ENCODE measurements around the gene RAET1G. TPM values are rescaled to one million over a fixed set of nuclear protein-coding genes. Genes with fewer than 3 reads are reported as not detected.

Gene RAET1G
- total RNA-seq, 3 donors from 2014 or later (not counting 1 experiment from before 2014, with no cell fraction given): 0.43 TPM; not detected in 2

DNA sequence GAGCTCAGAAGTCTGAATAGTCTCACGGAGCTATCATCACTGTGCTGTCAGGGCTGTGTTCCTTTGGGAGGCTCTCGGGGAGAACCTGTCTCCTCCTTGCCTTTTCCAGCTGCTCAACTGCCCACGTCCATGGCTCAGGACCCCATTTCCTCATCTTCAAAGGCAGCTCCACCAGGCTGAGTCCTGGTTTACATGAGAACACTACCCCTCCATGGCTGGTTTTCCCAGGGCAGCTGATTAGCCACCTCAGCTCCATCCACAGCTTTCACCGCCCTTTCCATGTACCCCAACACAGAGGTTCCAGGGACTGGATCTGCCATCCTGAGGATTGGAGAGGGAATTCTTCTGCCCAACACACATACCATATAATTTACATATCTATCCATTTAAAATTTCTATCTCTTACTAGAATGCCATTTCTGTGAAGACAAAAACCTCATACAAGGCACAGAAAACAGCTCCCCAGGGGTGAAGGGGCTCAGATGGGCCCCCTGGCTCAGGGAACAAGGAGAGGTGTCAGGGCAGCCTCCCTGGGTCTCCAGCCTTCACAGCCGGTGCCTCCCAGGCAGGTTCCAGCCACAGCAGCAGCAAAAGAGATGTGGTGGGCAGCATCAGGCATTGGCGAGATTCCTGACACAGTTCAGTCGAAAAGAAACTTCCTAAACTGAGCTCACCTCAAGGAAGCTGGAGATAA is 22.8 kb downstream of the RAET1G start:
- H3K4me3 ChIP-seq (ENCODE audit: low read length): no peak overlapping the region
- intact Hi-C loops (cut with micrococcal nuclease): no loop called here
- Mint-ChIP-seq H3K4me3 (no peak overlapping the region), H3K9me3 (no peaks in the 10 kb centered on the region), H3K27ac (no peak overlapping the region), H3K27me3 (ENCODE audit: low read depth in 2 of 2) (peaks cover 9 to 10% of the 10 kb centered on the region in 2 donors), H3K36me3 (no peaks in the 10 kb centered on the region), H3K4me1 (peaks cover 0 to 6% of the 10 kb centered on the region in 2 donors)
- H3K36me3 ChIP-seq (ENCODE audit: control insufficient read depth, insufficient read depth, low read length): no peaks in the 10 kb centered on the region
- H3K4me1 ChIP-seq (ENCODE audit: control insufficient read depth, insufficient read depth, low read length): no peaks in the 10 kb centered on the region
- no peaks in the 10 kb centered on the region for H3K27me3 ChIP-seq (ENCODE audit: control insufficient read depth, insufficient read depth, low read length)
- ATAC-seq (no peak), DNase-seq (no peak)
- 82% methylated on average over 7 of the region's 7 CpGs for WGBS (ENCODE audit: insufficient coverage)
- no peak overlapping the region for H3K27ac ChIP-seq (ENCODE audit: low read length)
- H3K9me3 ChIP-seq (ENCODE audit: control insufficient read depth, insufficient read depth, low read length): no peaks in the 10 kb centered on the region
- TF ChIP-seq, protein P1, sequence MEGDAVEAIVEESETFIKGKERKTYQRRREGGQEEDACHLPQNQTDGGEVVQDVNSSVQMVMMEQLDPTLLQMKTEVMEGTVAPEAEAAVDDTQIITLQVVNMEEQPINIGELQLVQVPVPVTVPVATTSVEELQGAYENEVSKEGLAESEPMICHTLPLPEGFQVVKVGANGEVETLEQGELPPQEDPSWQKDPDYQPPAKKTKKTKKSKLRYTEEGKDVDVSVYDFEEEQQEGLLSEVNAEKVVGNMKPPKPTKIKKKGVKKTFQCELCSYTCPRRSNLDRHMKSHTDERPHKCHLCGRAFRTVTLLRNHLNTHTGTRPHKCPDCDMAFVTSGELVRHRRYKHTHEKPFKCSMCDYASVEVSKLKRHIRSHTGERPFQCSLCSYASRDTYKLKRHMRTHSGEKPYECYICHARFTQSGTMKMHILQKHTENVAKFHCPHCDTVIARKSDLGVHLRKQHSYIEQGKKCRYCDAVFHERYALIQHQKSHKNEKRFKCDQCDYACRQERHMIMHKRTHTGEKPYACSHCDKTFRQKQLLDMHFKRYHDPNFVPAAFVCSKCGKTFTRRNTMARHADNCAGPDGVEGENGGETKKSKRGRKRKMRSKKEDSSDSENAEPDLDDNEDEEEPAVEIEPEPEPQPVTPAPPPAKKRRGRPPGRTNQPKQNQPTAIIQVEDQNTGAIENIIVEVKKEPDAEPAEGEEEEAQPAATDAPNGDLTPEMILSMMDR (IDR thresholded peaks at IDR 0.05): no peak

DNA sequence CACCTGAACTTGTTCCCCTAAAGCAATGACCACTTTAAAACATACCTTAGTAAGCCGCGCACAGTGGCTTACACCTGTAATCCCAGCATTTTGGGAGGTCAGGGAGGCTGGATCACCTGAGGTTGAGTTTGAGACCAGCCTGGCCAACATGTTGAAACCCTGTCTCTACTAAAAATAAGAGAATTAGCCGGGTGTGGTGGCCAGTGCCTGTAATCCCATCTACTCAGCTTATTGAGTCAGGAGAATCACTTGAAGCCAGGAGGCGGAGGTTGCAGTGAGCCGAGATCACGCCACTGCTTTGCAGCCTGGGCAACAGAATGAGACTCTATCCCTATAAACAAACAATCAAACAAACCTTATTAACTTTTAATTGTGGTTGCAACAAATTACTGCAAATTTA is 23.4 kb downstream of the RAET1G start:
- Mint-ChIP-seq H3K9me3 (no peaks in the 10 kb centered on the region), H3K36me3 (no peaks in the 10 kb centered on the region), H3K27me3 (ENCODE audit: low read depth in 2 of 2) (peaks cover 10% of the 10 kb centered on the region in 2 donors), H3K4me1 (peaks cover 0 to 6% of the 10 kb centered on the region in 2 donors), H3K27ac (no peak overlapping the region), H3K4me3 (no peak overlapping the region)
- intact Hi-C loops (cut with micrococcal nuclease): no loop called here
- ATAC-seq (no peak), DNase-seq (no peak)
- Histone ChIP-seq H3K9me3 (ENCODE audit: control insufficient read depth, insufficient read depth, low read length) (no peaks in the 10 kb centered on the region), H3K27ac (ENCODE audit: low read length) (no peak overlapping the region), H3K4me3 (ENCODE audit: low read length) (no peak overlapping the region), H3K4me1 (ENCODE audit: control insufficient read depth, insufficient read depth, low read length) (no peaks in the 10 kb centered on the region), H3K36me3 (ENCODE audit: control insufficient read depth, insufficient read depth, low read length) (no peaks in the 10 kb centered on the region), H3K27me3 (ENCODE audit: control insufficient read depth, insufficient read depth, low read length) (no peaks in the 10 kb centered on the region)
- TF ChIP-seq, protein P1 (IDR thresholded peaks at IDR 0.05): no peak
- WGBS (ENCODE audit: insufficient coverage): 94% methylated on average over 6 of the region's 6 CpGs

DNA sequence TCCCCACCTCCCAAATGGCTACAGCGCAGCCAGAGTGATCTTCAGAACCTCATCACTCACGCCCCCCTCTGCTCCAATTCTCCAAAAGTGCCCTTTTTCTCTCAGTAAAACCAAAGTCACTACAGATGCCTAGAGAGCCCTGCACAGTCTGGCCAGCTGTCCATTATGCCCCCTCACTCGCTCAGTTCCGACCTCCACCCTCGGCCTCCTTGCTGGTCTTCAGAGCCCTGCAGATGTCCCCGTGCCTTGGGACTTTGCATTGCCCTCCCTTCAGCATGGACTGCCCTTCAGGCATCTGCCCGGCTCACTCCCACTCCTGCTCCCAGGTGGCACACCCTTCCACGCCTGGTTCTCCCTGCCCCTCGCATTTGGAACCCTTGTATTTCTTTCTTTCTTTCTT is 24.0 kb downstream of the RAET1G start:
- ATAC-seq (no peak), DNase-seq (no peak)
- no peaks in the 10 kb centered on the region for H3K9me3 Mint-ChIP-seq
- peaks cover 0 to 6% of the 10 kb centered on the region in 2 donors for H3K4me1 Mint-ChIP-seq
- no peak overlapping the region for H3K27ac Mint-ChIP-seq
- no peak overlapping the region for H3K4me3 ChIP-seq (ENCODE audit: low read length)
- peaks cover 10 to 12% of the 10 kb centered on the region in 2 donors for H3K27me3 Mint-ChIP-seq (ENCODE audit: low read depth in 2 of 2)
- no peaks in the 10 kb centered on the region for H3K4me1 ChIP-seq (ENCODE audit: control insufficient read depth, insufficient read depth, low read length)
- intact Hi-C loops (cut with micrococcal nuclease): no loop called here
- H3K4me3 Mint-ChIP-seq: no peak overlapping the region
- no peaks in the 10 kb centered on the region for H3K27me3 ChIP-seq (ENCODE audit: control insufficient read depth, insufficient read depth, low read length)
- TF ChIP-seq, protein P1 (IDR thresholded peaks at IDR 0.05): no peak
- no peaks in the 10 kb centered on the region for H3K9me3 ChIP-seq (ENCODE audit: control insufficient read depth, insufficient read depth, low read length)
- no peaks in the 10 kb centered on the region for H3K36me3 Mint-ChIP-seq
- H3K27ac ChIP-seq (ENCODE audit: low read length): no peak overlapping the region
- 95% methylated on average over 9 of the region's 9 CpGs for WGBS (ENCODE audit: insufficient coverage)
- no peaks in the 10 kb centered on the region for H3K36me3 ChIP-seq (ENCODE audit: control insufficient read depth, insufficient read depth, low read length)

Measured in natural killer cell (primary cell).